Measurements from ENCODE around the gene MLLT3.

Gene MLLT3

GRCh38 chr9:20643660-20644059 is 21.4 kb upstream of the MLLT3 start:
- H3K27ac Mint-ChIP-seq = no peak overlapping the region
- peaks cover 11 to 13% of the 10 kb centered on the region in 2 donors for H3K4me1 Mint-ChIP-seq
- H3K27me3 Mint-ChIP-seq = peaks cover 35 to 56% of the 10 kb centered on the region in 2 donors
- no peak for DNase-seq
- H3K9me3 Mint-ChIP-seq = peaks cover 3 to 4% of the 10 kb centered on the region in 2 donors
- H3K4me3 Mint-ChIP-seq = no peak overlapping the region
- ATAC-seq (replicated peaks) = no peak
- no peaks in the 10 kb centered on the region for H3K36me3 Mint-ChIP-seq

- no peak overlapping the region for H3K27ac Mint-ChIP-seq
- DNase-seq (no peak), ATAC-seq (replicated peaks) (no peak)
- no peaks in the 10 kb centered on the region for H3K36me3 Mint-ChIP-seq
- peaks cover 3 to 4% of the 10 kb centered on the region in 2 donors for H3K9me3 Mint-ChIP-seq
- no peak overlapping the region for H3K4me3 Mint-ChIP-seq
- H3K27me3 Mint-ChIP-seq = peaks cover 36 to 59% of the 10 kb centered on the region in 2 donors
- H3K4me1 Mint-ChIP-seq = peaks cover 11 to 13% of the 10 kb centered on the region in 2 donors
These were observed 19.7 kb upstream of the MLLT3 start for GRCh38 chr9:20642045-20642444.

- Mint-ChIP-seq H3K9me3 (peaks cover 3 to 4% of the 10 kb centered on the region in 2 donors), H3K4me3 (peak overlapping the region; percentile 20 to 37), H3K27me3 (peaks cover 40 to 57% of the 10 kb centered on the region in 2 donors), H3K36me3 (no peaks in the 10 kb centered on the region), H3K4me1 (peaks cover 11 to 13% of the 10 kb centered on the region in 2 donors), H3K27ac (peak overlapping the region; percentile 7)
- peak; percentile 97 to 98 for ATAC-seq (replicated peaks)
- DNase-seq = peak; percentile 85
These were observed 18.3 kb upstream of the MLLT3 start for GRCh38 chr9:20640331-20641187.

- no peaks in the 10 kb centered on the region for H3K36me3 Mint-ChIP-seq
These were observed 14.7 kb upstream of the MLLT3 start for GRCh38 chr9:20636888-20637440.

GRCh38 chr9:20634895-20635294 is 12.6 kb upstream of the MLLT3 start:
- H3K27me3 Mint-ChIP-seq = peaks cover 50 to 59% of the 10 kb centered on the region in 2 donors
- DNase-seq (no peak), ATAC-seq (replicated peaks) (no peak)
- no peaks in the 10 kb centered on the region for H3K9me3 Mint-ChIP-seq
- H3K36me3 Mint-ChIP-seq = no peaks in the 10 kb centered on the region
- peaks cover 0 to 1% of the 10 kb centered on the region in 2 donors for H3K4me1 Mint-ChIP-seq
- H3K4me3 Mint-ChIP-seq = no peak overlapping the region
- H3K27ac Mint-ChIP-seq = no peak overlapping the region

More at GRCh38 chr9:20636888-20637440, 14.7 kb upstream of the MLLT3 start:
- peaks cover 3 to 4% of the 10 kb centered on the region in 2 donors for H3K9me3 Mint-ChIP-seq
- H3K27ac Mint-ChIP-seq = no peak overlapping the region
- H3K27me3 Mint-ChIP-seq = peaks cover 40 to 53% of the 10 kb centered on the region in 2 donors
- ATAC-seq (replicated peaks) = no peak
- H3K4me1 Mint-ChIP-seq = peaks cover 9 to 13% of the 10 kb centered on the region in 2 donors
- DNase-seq = no peak
- no peak overlapping the region for H3K4me3 Mint-ChIP-seq

- no peak overlapping the region for H3K27ac Mint-ChIP-seq
- H3K27me3 Mint-ChIP-seq = peaks cover 50 to 59% of the 10 kb centered on the region in 2 donors
- no peaks in the 10 kb centered on the region for H3K36me3 Mint-ChIP-seq
- no peaks in the 10 kb centered on the region for H3K4me1 Mint-ChIP-seq
- DNase-seq = no peak
- no peak overlapping the region for H3K4me3 Mint-ChIP-seq
- H3K9me3 Mint-ChIP-seq = no peaks in the 10 kb centered on the region
- ATAC-seq (replicated peaks) = no peak
These were observed 10.4 kb upstream of the MLLT3 start for GRCh38 chr9:20632705-20633104.

- DNase-seq (no peak), ATAC-seq (replicated peaks) (no peak)
- Mint-ChIP-seq H3K4me1 (no peaks in the 10 kb centered on the region), H3K9me3 (no peaks in the 10 kb centered on the region), H3K27ac (no peak overlapping the region), H3K4me3 (no peak overlapping the region), H3K36me3 (no peaks in the 10 kb centered on the region), H3K27me3 (peaks cover 37 to 41% of the 10 kb centered on the region in 2 donors)
These were observed 8.1 kb upstream of the MLLT3 start for GRCh38 chr9:20630241-20630943.

GRCh38 chr9:20625003-20625349 is 2.7 kb upstream of the MLLT3 start:
- peaks cover 17 to 39% of the 10 kb centered on the region in 2 donors for H3K27me3 Mint-ChIP-seq
- peak overlapping the region; percentile 70 to 97 for H3K4me3 Mint-ChIP-seq
- H3K36me3 Mint-ChIP-seq = peaks cover 0 to 1% of the 10 kb centered on the region in 2 donors
- H3K4me1 Mint-ChIP-seq = peaks cover 16 to 38% of the 10 kb centered on the region in 2 donors
- no peak for ATAC-seq (replicated peaks)
- H3K27ac Mint-ChIP-seq = no peak overlapping the region
- H3K9me3 Mint-ChIP-seq = no peaks in the 10 kb centered on the region
- DNase-seq = no peak

GRCh38 chr9:20624201-20625002 is 2.1 kb upstream of the MLLT3 start:
- H3K4me3 Mint-ChIP-seq = peak overlapping the region; percentile 76 to 97
- peaks cover 0 to 1% of the 10 kb centered on the region in 2 donors for H3K36me3 Mint-ChIP-seq
- peak overlapping the region; percentile 31 for H3K27ac Mint-ChIP-seq
- H3K9me3 Mint-ChIP-seq = no peaks in the 10 kb centered on the region
- H3K4me1 Mint-ChIP-seq = peaks cover 20 to 43% of the 10 kb centered on the region in 2 donors
- H3K27me3 Mint-ChIP-seq = peaks cover 17 to 45% of the 10 kb centered on the region in 2 donors
- DNase-seq (peak; percentile 20), ATAC-seq (replicated peaks) (no peak)

GRCh38 chr9:20623748-20624124 is 1.4 kb upstream of the MLLT3 start:
- Mint-ChIP-seq H3K4me3 (peak overlapping the region; percentile 76 to 97), H3K27me3 (peaks cover 11 to 39% of the 10 kb centered on the region in 2 donors), H3K27ac (peak overlapping the region; percentile 31), H3K9me3 (no peaks in the 10 kb centered on the region), H3K4me1 (peaks cover 20 to 44% of the 10 kb centered on the region in 2 donors), H3K36me3 (peaks cover 0 to 1% of the 10 kb centered on the region in 2 donors)
- ATAC-seq (replicated peaks) = no peak
- DNase-seq = no peak

GRCh38 chr9:20623021-20623747 is 885 bp upstream of the MLLT3 start:
- ATAC-seq (replicated peaks) (peak; percentile 11 to 17), DNase-seq (no peak)
- Mint-ChIP-seq H3K36me3 (peaks cover 0 to 1% of the 10 kb centered on the region in 2 donors), H3K4me1 (peaks cover 20 to 44% of the 10 kb centered on the region in 2 donors), H3K9me3 (no peaks in the 10 kb centered on the region), H3K27me3 (peaks cover 11 to 38% of the 10 kb centered on the region in 2 donors), H3K4me3 (peak overlapping the region; percentile 76 to 97), H3K27ac (peak overlapping the region; percentile 32)

GRCh38 chr9:20621471-20622329 is 599 bp downstream of the MLLT3 start:
- Mint-ChIP-seq H3K9me3 (no peaks in the 10 kb centered on the region), H3K4me1 (peaks cover 20 to 44% of the 10 kb centered on the region in 2 donors), H3K27me3 (peaks cover 11 to 38% of the 10 kb centered on the region in 2 donors), H3K27ac (peak overlapping the region; percentile 89), H3K36me3 (peaks cover 0 to 1% of the 10 kb centered on the region in 2 donors), H3K4me3 (peak overlapping the region; percentile 76 to 97)
- ATAC-seq (replicated peaks) (peak; percentile 38 to 47), DNase-seq (peak; percentile 24)

All from stimulated activated naive B cell treated with anti-CD40 and anti-IgM and Interleukin-4, amounts not matched to agents 10 μg/mL and 1 μg/mL and 100 μg/mL, for 72 hours (primary cell).